ENCODE results near the gene LANCL2. TPM values are rescaled to one million over a fixed set of nuclear protein-coding genes. Genes with fewer than 3 reads are reported as not detected.
"Not testable (repeated sequence)": the region's sequence is repeated elsewhere in the genome, so short reads cannot be mapped to it uniquely, and the experiment has no call there.

The LANCL2 gene
- total and polyA plus RNA-seq, 8 donors: 9.5 to 24.9 (median 20.8) TPM

GRCh38 chr7:55349121-55349520, 16.0 kb upstream of the LANCL2 start:
- H3K36me3 ChIP-seq: no peaks in the 10 kb centered on the region
- peaks cover 0 to 7% of the 10 kb centered on the region in 2 donors for H3K9me3 ChIP-seq
- DNase-seq (no peak), ATAC-seq (no peak)
- TF ChIP-seq, protein P1, sequence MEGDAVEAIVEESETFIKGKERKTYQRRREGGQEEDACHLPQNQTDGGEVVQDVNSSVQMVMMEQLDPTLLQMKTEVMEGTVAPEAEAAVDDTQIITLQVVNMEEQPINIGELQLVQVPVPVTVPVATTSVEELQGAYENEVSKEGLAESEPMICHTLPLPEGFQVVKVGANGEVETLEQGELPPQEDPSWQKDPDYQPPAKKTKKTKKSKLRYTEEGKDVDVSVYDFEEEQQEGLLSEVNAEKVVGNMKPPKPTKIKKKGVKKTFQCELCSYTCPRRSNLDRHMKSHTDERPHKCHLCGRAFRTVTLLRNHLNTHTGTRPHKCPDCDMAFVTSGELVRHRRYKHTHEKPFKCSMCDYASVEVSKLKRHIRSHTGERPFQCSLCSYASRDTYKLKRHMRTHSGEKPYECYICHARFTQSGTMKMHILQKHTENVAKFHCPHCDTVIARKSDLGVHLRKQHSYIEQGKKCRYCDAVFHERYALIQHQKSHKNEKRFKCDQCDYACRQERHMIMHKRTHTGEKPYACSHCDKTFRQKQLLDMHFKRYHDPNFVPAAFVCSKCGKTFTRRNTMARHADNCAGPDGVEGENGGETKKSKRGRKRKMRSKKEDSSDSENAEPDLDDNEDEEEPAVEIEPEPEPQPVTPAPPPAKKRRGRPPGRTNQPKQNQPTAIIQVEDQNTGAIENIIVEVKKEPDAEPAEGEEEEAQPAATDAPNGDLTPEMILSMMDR (IDR thresholded peaks at IDR 0.05): no peak
- H3K4me3 ChIP-seq: no peak overlapping the region
- peaks cover 5 to 22% of the 10 kb centered on the region in 2 donors for H3K27me3 ChIP-seq
- intact Hi-C loops (cut with DNase I): no loop called here
- H3K4me1 ChIP-seq: no peaks in the 10 kb centered on the region
- no peak overlapping the region for H3K27ac ChIP-seq

- DNase-seq (no peak), ATAC-seq (no peak)
- Histone ChIP-seq H3K27me3 (peaks cover under 1 to 10% of the 10 kb centered on the region in 2 donors), H3K27ac (no peak overlapping the region), H3K36me3 (no peaks in the 10 kb centered on the region), H3K4me1 (no peaks in the 10 kb centered on the region), H3K4me3 (no peak overlapping the region), H3K9me3 (peaks cover 0 to 1% of the 10 kb centered on the region in 2 donors)
- intact Hi-C loops (cut with DNase I): no loop called here
- TF ChIP-seq, protein P1 (IDR thresholded peaks at IDR 0.05): no peak
Measured at GRCh38 chr7:55350281-55350680, 14.9 kb upstream of the LANCL2 start.

DNA sequence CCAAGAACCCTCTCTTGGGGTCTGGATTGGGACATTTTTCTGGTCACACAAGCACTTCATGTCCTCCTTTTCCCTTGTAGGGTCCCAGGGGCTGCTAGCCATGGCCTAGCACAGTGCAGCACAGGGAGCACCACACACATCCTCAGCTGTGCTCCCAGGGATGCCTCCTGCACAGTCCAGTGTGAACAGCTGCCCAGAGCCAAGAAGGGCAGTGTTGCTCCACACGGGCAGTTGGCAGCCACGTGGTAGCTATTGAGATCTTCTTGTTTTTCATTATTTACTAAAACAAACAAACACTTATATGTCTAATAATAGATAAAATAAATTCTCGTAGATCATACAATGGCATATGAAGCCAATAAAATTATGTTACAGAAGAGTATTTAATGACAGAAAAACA, 13.9 kb upstream of the LANCL2 start:
- H3K27ac ChIP-seq: no peak overlapping the region
- TF ChIP-seq, protein P1 (IDR thresholded peaks at IDR 0.05): no peak
- H3K36me3 ChIP-seq: no peaks in the 10 kb centered on the region
- no peaks in the 10 kb centered on the region for H3K9me3 ChIP-seq
- peaks cover 0 to 6% of the 10 kb centered on the region in 2 donors for H3K27me3 ChIP-seq
- H3K4me1 ChIP-seq: no peaks in the 10 kb centered on the region
- ATAC-seq (no peak), DNase-seq (no peak)
- H3K4me3 ChIP-seq: no peak overlapping the region
- intact Hi-C loops (cut with DNase I): no loop called here

DNA sequence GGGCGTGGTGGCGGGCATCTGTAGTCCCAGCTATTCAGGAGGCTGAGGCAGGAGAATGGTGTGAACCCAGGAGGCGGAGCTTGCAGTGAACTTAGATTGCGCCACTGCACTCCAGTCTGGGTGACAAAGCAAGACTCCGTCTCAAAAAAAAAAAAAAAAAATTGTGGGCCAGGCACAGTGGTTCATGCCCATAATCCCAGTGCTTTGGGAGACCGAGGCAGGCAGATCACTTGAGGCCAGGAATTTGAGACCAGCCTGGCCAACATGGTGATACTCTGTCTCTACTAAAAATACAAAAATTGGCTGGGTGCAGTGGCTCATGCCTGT, 12.2 kb upstream of the LANCL2 start:
- H3K4me3 ChIP-seq; ATAC-seq; H3K36me3 ChIP-seq; DNase-seq; H3K27me3 ChIP-seq; intact Hi-C loops (cut with DNase I); H3K4me1 ChIP-seq; H3K27ac ChIP-seq; H3K9me3 ChIP-seq: not testable (repeated sequence)

GRCh38 chr7:55360486-55360885, 4.7 kb upstream of the LANCL2 start:
- intact Hi-C loops (cut with DNase I): no loop called here
- DNase-seq (no peak), ATAC-seq (no peak)
- Histone ChIP-seq H3K9me3 (no peaks in the 10 kb centered on the region), H3K27ac (no peak overlapping the region), H3K4me3 (no peak overlapping the region), H3K27me3 (peaks cover 0 to 4% of the 10 kb centered on the region in 2 donors), H3K4me1 (peaks cover 0 to 10% of the 10 kb centered on the region in 2 donors), H3K36me3 (no peaks in the 10 kb centered on the region)
- TF ChIP-seq, protein P1 (IDR thresholded peaks at IDR 0.05): no peak

DNA sequence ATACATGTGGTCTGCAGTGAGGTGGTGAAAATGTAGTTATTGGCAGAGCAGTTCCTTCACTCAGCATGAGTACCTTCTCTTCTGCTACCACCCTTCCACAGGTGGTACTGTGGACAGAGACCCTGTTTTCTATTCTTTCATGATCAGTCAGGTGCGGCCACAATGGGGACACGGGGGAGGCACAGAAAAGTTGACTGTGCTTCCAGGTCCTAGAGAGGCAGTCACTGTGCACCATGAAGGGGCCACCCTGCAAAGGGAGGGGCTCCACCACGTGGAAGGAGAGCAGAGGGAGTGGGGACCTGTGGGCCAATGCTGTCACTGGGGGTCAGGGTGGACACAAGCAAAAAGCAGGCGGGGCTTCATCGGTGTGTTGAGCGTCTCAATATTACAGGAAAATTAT, 3.6 kb upstream of the LANCL2 start:
- TF ChIP-seq, protein P1 (IDR thresholded peaks at IDR 0.05): no peak
- DNase-seq (no peak), ATAC-seq (no peak)
- no peaks in the 10 kb centered on the region for H3K9me3 ChIP-seq
- intact Hi-C loops (cut with DNase I): no loop called here
- no peak overlapping the region for H3K4me3 ChIP-seq
- no peaks in the 10 kb centered on the region for H3K36me3 ChIP-seq
- H3K27me3 ChIP-seq: peaks cover 0 to 4% of the 10 kb centered on the region in 2 donors
- H3K4me1 ChIP-seq: peaks cover 0 to 10% of the 10 kb centered on the region in 2 donors
- H3K27ac ChIP-seq: no peak overlapping the region
